ENCODE data around the gene RILPL2.

The RILPL2 gene

GRCh38 chr12:123389560-123390351 lies 46.7 kb downstream of the RILPL2 start:
- TF ChIP-seq POU6F1 (CRISPR knock-in tag; IDR thresholded peaks at IDR 0.05; ENCODE audit: borderline replicate concordance, low read depth) (no peak), CSRNP3 (CRISPR knock-in tag; IDR thresholded peaks at IDR 0.05) (no peak), ESRRG (CRISPR knock-in tag; IDR thresholded peaks at IDR 0.05) (no peak), ZFP30 (CRISPR knock-in tag; IDR thresholded peaks at IDR 0.05) (no peak), GLIS3 (CRISPR knock-in tag; IDR thresholded peaks at IDR 0.05) (no peak), PPARA (CRISPR knock-in tag; IDR thresholded peaks at IDR 0.05; ENCODE audit: borderline replicate concordance) (no peak), CREB5 (CRISPR knock-in tag; IDR thresholded peaks at IDR 0.05; ENCODE audit: low read depth) (no peak), ZNF70 (CRISPR knock-in tag; IDR thresholded peaks at IDR 0.05) (no peak), CSDC2 (CRISPR knock-in tag; IDR thresholded peaks at IDR 0.05) (no peak), OSR1 (CRISPR knock-in tag; IDR thresholded peaks at IDR 0.05) (no peak), ZC3H10 (CRISPR knock-in tag; IDR thresholded peaks at IDR 0.05) (no peak), ZFP3 (CRISPR knock-in tag; IDR thresholded peaks at IDR 0.05) (no peak), ISL1 (CRISPR knock-in tag; IDR thresholded peaks at IDR 0.05) (no peak), SNAI2 (CRISPR knock-in tag; IDR thresholded peaks at IDR 0.05) (no peak), TCF4 (CRISPR knock-in tag; IDR thresholded peaks at IDR 0.05; ENCODE audit: borderline replicate concordance) (no peak), ZNF565 (CRISPR knock-in tag; conservative IDR thresholded peaks at IDR 0.05; ENCODE audit: low read depth) (no peak), TOX (CRISPR knock-in tag; IDR thresholded peaks at IDR 0.05; ENCODE audit: borderline replicate concordance) (no peak), PATZ1 (CRISPR knock-in tag; IDR thresholded peaks at IDR 0.05; ENCODE audit: borderline replicate concordance) (no peak), ARNTL (CRISPR knock-in tag; IDR thresholded peaks at IDR 0.05; ENCODE audit: borderline replicate concordance, low read depth) (no peak), RARB (CRISPR knock-in tag; IDR thresholded peaks at IDR 0.05) (no peak)
- peak; percentile 53 for ATAC-seq

- TF ChIP-seq TOX (CRISPR knock-in tag; IDR thresholded peaks at IDR 0.05; ENCODE audit: borderline replicate concordance) (no peak), RARB (CRISPR knock-in tag; IDR thresholded peaks at IDR 0.05) (no peak), CSRNP3 (CRISPR knock-in tag; IDR thresholded peaks at IDR 0.05) (no peak), PATZ1 (CRISPR knock-in tag; IDR thresholded peaks at IDR 0.05; ENCODE audit: borderline replicate concordance) (no peak), ISL1 (CRISPR knock-in tag; IDR thresholded peaks at IDR 0.05) (no peak)
- no peak for ATAC-seq
These were observed 47.4 kb downstream of the RILPL2 start for GRCh38 chr12:123388951-123389559.

All from SK-N-SH treated with all-trans-retinoic acid at 6 μM for 48 hours (cell line).